Heart left ventricle (tissue), 13 donors: ENCODE data around the gene NTM.

Source experiments
- CTCF ChIP-seq, 12 donors: fragments of 200-600 bp; sonication (generic) in 4 of 12; IDR thresholded peaks; one replicate each; pipeline versions ENCODE4 v1.5.0 to v1.8.0; 2018 to 2022; ENCODE audit warnings: antibody characterized with exemption in 12 of 12, mild to moderate bottlenecking in 5 of 12
- POLR2A ChIP-seq, 2 donors: fragments of 450-650 bp; IDR thresholded peaks; one replicate each; pipeline ENCODE4 v1.6.1; 2017; ENCODE audit warnings: antibody characterized with exemption in 2 of 2, mild to moderate bottlenecking in 2 of 2, moderate library complexity in 2 of 2
- donor health status: ischemic (EF 13 %, LVEDD 7.1; RV severe dilation, severe dysfunction).
- donor health status: DM: no; HTN: yes; CAD: no.
- donor health status: DM: no; HTN: no; CAD: no.
- donor health status: ischemic (EF 25% LVEDD 6.9; RV normal size, moderate dysfunction).
- donor health status: ischemic (EF 25% LVEDD 5.7; RV mildly dilated, moderate dysfunction).
- donor health status: ischemic (EF 35%, LVEDD 5.7; RV mildly dilated, moderate dysfunction).
- donor health status: nonischemic (EF 11% LVEDD 7.7; RV severe dilation, severe dysfunction).
- donor health status: DM: yes; HTN: yes; CAD: no.
- donor health status: PGD.
- donor health status: ischemic (EF 29% LVEDD 5.4; RV normal size, mild dysfunction).
- donor health status: nonischemic (EF 23%, LVEDD 6.1; RV moderate dilation, normal function).

DNA sequence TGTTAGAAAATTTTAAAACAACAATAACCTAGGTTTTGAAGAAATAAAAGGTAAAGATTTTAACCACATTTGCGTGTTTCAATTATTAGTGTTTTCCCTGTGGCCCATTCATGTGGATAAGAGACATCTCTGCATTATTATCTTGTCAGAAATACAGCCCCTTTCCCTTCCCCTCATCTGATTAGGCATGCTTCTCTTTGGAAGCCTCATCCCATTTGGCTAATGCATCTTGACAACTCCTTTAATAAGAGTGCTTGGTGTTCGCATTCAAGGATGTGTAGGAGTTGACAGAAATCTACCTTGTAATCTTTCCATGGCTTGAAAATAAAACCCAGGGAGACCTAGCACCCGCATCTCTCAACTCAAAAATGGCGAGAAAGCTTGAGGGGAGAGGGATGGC is 635.5 kb downstream of the NTM start:
- no peak for TF ChIP-seq CTCF (IDR thresholded peaks at IDR 0.05)
- no peak for TF ChIP-seq POLR2A (IDR thresholded peaks at IDR 0.05)
